SK-N-MC (cell line): ENCODE results near the gene CHRM1.
A peak's percentile ranks its signal among the peaks of the same experiment; 100 is the strongest.
"Not testable (repeated sequence)": the region's sequence is repeated elsewhere in the genome, so short reads cannot be mapped to it uniquely, and the experiment has no call there.

Source experiments
- DNase-seq: peaks from one replicate; pipeline ENCODE4 v3.0.0-alpha.2; 2011; ENCODE audit warnings: low read depth, low spot score
- H3K27ac ChIP-seq: fragments of 200-600 bp; sonication (generic); 2 replicates; pipeline ENCODE4 v1.5.1; 2016; ENCODE audit warnings: mixed run types
- H3K36me3 ChIP-seq: fragments of 200-600 bp; sonication (generic); 2 replicates; pipeline ENCODE4 v1.6.1; 2017; ENCODE audit warnings: antibody characterized with exemption, low read length, mixed read lengths; ENCODE audit not compliant: insufficient read depth
- H3K4me3 ChIP-seq: fragments of 200-600 bp; sonication (generic); 2 replicates; pipeline ENCODE4 v1.5.1; 2016
- H3K9ac ChIP-seq: fragments of 200-600 bp; sonication (generic); 2 replicates; pipeline ENCODE4 v1.8.0; 2017; ENCODE audit warnings: mixed run types, mixed read lengths; ENCODE audit not compliant: insufficient read length
- H3K9me3 ChIP-seq: fragments of 200-600 bp; sonication (generic); 2 replicates; pipeline ENCODE4 v1.6.1; 2017; ENCODE audit warnings: low read depth, mild to moderate bottlenecking, antibody characterized with exemption, low read length, moderate library complexity, mixed read lengths
- EZH2 ChIP-seq: fragments of 200-600 bp; sonication (generic); IDR thresholded peaks from one replicate; pipeline ENCODE4 v1.6.1; 2017; ENCODE audit warnings: antibody characterized with exemption
- FOXP2 ChIP-seq: optimal IDR thresholded peaks from 2 replicates; pipeline ENCODE3; 2011; ENCODE audit warnings: mild to moderate bottlenecking, moderate library complexity; ENCODE audit not compliant: insufficient read depth; ENCODE audit errors: extremely low read length, control extremely low read depth
- POLR2AphosphoS5 ChIP-seq: IDR thresholded peaks from 2 replicates; pipeline ENCODE4 v1.6.1; 2012; ENCODE audit warnings: mild to moderate bottlenecking, low read depth, low read length, borderline replicate concordance

CHRM1 gene

GRCh38 chr11:62879235-62879978, 41.8 kb downstream of the CHRM1 start:
- H3K36me3 ChIP-seq: peaks cover 74% of the 10 kb centered on the region
- DNase-seq: no peak
- H3K9ac ChIP-seq: no peak overlapping the region
- H3K9me3 ChIP-seq: no peaks in the 10 kb centered on the region
- no peak for TF ChIP-seq EZH2
- TF ChIP-seq FOXP2: no peak
- no peak for TF ChIP-seq POLR2AphosphoS5
- peak overlapping the region; percentile 70 for H3K27ac ChIP-seq
- H3K4me3 ChIP-seq: peak overlapping the region; percentile 89; the same call in 1 of the 2 replicates

- H3K9me3 ChIP-seq: no peaks in the 10 kb centered on the region
- peaks cover 69% of the 10 kb centered on the region for H3K36me3 ChIP-seq
- DNase-seq: no peak
- no peak overlapping the region for H3K9ac ChIP-seq
- no peak overlapping the region for H3K27ac ChIP-seq
- TF ChIP-seq FOXP2 (no peak), POLR2AphosphoS5 (no peak), EZH2 (no peak)
- H3K4me3 ChIP-seq: no peak overlapping the region
Observed at GRCh38 chr11:62876712-62877111, 44.5 kb downstream of the CHRM1 start.

GRCh38 chr11:62875698-62876478, 45.3 kb downstream of the CHRM1 start:
- peaks cover 68% of the 10 kb centered on the region for H3K36me3 ChIP-seq

GRCh38 chr11:62874851-62875250, 46.3 kb downstream of the CHRM1 start:
- Histone ChIP-seq H3K9me3 (no peaks in the 10 kb centered on the region), H3K27ac (no peak overlapping the region; the same call in 1 of the 2 replicates), H3K4me3 (no peak overlapping the region), H3K36me3 (peaks cover 69% of the 10 kb centered on the region), H3K9ac (no peak overlapping the region)
- DNase-seq: no peak
- TF ChIP-seq POLR2AphosphoS5 (no peak), EZH2 (no peak), FOXP2 (no peak)

More at GRCh38 chr11:62875698-62876478, 45.3 kb downstream of the CHRM1 start:
- H3K9me3 ChIP-seq: no peaks in the 10 kb centered on the region
- TF ChIP-seq FOXP2: no peak
- TF ChIP-seq POLR2AphosphoS5: no peak
- TF ChIP-seq EZH2: no peak
- peak overlapping the region; percentile 70 for H3K27ac ChIP-seq
- no peak overlapping the region for H3K4me3 ChIP-seq
- DNase-seq: no peak
- no peak overlapping the region for H3K9ac ChIP-seq

GRCh38 chr11:62865635-62866034, 55.5 kb downstream of the CHRM1 start:
- DNase-seq: no peak
- no peaks in the 10 kb centered on the region for H3K9me3 ChIP-seq
- no peak overlapping the region for H3K9ac ChIP-seq
- no peak overlapping the region for H3K27ac ChIP-seq
- peaks cover 50% of the 10 kb centered on the region for H3K36me3 ChIP-seq
- no peak for TF ChIP-seq EZH2
- TF ChIP-seq FOXP2: no peak
- TF ChIP-seq POLR2AphosphoS5: no peak
- no peak overlapping the region for H3K4me3 ChIP-seq

GRCh38 chr11:62863687-62864335, 57.4 kb downstream of the CHRM1 start:
- peaks cover 50% of the 10 kb centered on the region for H3K36me3 ChIP-seq
- H3K4me3 ChIP-seq: no peak overlapping the region
- DNase-seq: no peak
- H3K9me3 ChIP-seq: no peaks in the 10 kb centered on the region
- H3K27ac ChIP-seq: no peak overlapping the region; the same call in 1 of the 2 replicates
- TF ChIP-seq POLR2AphosphoS5: no peak
- no peak for TF ChIP-seq EZH2
- TF ChIP-seq FOXP2: no peak
- no peak overlapping the region for H3K9ac ChIP-seq

- peak overlapping the region; percentile 73; the same call in 1 of the 2 replicates for H3K27ac ChIP-seq
- H3K36me3 ChIP-seq: peaks cover 44% of the 10 kb centered on the region
- H3K9me3 ChIP-seq, H3K4me3 ChIP-seq, DNase-seq, H3K9ac ChIP-seq: not testable (repeated sequence)
Observed at GRCh38 chr11:62861564-62862192, 59.5 kb downstream of the CHRM1 start.
